CD4-positive, alpha-beta T cell treated with Interleukin-2 at 100 ng/mL for 4 hours (primary cell): ENCODE data around the gene DUSP1.

Experiments
- DNase-seq: peaks from one replicate; pipeline ENCODE4 v3.0.0-alpha.2; 2020; ENCODE audit warnings: low spot score

Gene DUSP1

DNA sequence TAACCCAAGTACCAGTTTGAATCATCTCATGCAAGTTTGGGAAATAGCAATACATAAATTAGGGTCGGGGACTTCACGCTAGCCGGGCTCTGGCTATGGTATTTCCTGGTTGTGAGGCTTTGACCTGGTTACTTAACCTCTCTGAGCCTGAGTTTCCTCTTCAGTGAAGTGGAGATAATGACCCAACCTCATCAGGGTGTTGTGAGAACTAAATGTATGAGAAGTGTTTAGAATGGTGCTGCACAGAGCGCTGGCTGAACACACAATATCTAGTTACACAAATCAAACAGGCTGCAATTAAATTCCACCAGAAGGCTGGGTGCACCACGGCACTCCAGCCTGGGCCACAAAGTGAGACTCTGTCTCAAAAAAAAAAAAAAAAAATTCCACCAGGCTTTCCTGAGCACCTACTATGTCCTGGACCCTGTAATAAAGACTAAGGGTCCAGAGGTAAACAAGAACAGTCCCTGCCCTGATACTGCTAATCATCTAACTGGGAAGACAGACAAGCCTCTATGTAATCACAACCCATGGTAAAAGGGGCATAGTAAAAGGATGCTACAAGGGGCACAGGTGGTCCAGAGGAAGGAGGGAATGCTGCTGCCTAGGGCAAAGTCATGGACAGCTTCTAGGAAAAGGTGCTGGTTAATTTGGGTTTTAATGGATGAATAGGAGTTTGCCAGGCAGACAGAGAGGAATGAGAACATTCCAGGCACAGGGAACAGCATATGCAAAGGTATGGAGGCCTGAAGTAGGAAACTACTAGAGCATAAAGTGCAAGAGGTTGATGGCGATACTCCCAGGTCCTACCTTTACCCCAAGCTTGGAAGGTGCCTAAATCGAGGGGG lies 27.7 kb downstream of the DUSP1 start:
- no peak for DNase-seq

DNA sequence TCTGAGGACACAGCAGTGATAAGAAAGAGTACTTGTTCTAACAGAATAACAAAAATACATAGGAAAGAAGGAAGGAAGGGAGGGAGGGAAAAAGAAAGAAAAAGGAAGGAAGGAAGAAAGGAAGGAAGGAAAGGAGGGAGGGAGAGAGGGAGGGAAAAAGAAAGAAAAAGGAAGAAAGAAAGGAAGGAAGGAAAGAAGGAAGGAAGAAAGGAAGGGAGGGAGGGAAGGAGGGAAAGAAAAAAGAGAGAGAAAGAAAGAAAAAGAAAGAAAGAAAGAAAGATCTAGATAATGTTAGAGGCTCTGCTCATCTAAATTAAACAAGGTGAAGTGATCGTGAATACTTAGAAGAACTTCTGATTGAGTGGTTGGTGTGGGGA lies 29.8 kb downstream of the DUSP1 start:
- no peak for DNase-seq

DNA sequence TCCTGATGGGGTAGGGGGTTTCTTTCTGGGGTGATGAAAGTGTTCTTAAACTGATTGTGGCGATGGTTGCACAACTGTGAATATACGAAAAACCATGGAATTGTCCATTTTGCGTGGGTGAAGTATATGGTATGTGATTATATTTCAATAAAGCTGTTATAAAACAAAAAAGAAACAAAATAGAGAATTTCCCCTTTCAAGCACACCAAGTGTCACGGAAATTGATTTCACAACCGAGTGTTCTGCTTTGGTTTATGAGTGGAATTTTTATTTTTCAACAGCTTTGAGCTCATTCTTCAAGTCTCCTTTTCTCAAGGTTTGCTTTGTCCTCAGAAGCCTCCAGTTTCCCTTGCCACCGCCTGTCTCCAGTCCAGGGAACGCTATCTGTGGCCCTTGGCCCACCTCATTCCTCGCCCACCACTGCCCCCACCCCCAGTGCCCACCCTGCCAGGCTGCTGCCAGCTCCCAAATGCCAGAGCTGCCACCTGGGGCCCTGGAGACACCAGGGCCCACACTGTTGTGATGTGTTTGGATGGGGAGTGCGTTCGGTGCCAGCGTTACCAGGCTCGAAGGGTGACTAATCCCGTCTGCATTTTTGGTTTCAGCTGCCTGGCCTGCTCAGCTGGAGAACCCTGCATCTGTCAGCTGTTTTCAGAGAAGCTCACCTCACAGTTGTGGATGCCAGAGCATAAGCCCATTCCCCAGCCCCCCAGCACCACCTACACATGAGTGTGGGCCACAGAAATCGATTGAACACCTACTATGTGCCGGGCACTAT lies 30.4 kb downstream of the DUSP1 start:
- DNase-seq = no peak

DNA sequence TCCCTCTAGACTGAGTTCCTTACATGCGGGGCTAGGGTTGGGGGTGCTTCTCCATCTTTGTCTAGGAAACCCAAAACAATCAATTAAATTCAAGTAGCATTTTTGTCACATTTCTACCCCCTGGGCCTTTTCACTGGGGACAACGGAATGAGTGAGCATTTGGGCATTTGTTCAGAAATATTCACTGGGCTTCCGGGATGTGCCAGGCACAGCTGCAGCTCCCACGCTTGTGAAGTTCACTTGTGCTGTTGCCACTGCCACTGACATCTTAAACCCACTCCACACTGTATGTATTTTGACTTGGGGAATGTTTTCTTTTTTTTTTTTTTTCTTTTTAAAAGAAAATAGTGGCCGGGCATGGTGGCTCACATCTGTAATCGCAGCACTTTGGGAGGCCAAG lies 31.6 kb downstream of the DUSP1 start:
- no peak for DNase-seq

DNA sequence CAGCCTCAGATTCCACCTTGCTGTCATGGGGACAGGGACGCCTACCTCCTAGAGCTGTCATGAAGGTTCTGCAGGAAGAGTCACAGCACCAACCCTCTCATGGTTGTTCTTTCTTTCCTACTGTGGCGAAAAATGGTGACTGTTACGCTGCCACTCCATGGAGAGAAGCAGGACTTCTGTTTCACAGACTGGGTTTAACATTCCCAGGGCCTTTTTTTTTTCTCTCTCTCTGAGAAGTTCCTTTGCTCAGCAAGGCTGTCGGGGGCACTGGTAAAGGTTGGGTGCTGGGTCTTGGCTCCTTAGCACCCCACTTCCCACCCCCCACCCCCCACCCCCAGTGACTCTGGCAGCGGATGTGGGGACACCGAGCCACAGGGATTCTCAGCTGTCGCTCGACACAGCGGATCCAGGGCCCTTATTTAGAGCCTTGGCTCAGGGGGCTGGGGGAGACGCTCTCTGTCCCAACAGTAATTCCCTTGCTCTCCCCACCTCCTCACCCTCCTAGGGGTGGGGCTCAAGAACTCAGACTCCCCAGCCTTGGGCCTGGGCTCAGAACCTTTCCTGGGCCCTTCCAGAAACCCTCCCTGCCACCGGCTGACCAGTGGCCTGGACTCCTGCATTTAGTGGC lies 34.4 kb downstream of the DUSP1 start:
- DNase-seq = no peak

DNA sequence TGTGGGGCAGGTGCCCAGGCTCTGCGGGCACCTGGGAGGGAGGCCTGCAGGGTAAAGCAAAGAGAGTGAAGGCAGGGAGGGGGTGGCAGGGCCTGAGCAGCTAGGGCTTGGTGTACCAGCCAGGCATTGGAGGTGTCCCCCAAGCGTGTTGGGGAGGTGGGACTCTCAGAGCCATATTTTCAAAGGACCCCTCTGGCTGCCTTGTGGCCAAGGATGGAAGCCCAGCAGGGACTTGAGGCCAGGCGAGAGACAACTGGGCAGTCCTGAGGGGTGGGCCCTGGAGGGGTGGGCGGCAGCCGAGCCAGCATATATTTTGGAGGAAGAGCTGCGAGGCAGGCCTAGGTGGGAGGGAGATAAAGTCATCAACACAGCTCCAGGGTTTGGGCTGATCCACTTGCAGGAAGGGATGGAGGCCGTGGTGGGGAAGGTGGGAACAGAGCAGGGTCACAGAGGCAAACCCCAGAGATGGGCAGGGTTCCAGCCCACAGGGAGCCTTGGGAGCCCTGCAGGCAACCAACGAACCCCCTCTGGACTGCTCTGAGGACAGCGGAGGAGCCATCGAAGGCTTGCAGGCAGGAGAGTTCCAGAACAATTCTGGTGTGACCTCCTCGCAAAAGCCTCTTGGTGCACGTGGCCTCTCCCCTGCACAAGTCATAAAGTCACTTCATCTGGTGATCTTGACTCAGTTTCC lies 35.7 kb downstream of the DUSP1 start:
- DNase-seq = no peak

DNA sequence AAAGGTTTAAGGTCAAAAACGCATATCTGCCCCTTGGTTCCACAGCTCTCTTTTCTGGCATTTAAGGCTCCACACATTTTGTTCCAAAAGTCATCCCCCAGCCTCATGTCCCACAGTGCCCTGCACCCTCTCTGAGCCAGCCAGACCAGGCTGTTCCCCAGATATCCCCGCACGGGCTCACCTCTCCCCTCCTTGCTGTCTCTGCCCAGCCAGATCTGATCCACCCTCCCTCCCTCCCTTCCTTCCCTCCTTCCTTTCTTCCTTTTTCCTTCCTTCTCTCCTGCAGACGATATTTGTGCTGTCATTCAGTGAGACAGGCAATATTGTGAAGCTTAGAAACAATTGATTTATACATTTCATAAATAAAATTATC lies 37.0 kb downstream of the DUSP1 start:
- no peak for DNase-seq

DNA sequence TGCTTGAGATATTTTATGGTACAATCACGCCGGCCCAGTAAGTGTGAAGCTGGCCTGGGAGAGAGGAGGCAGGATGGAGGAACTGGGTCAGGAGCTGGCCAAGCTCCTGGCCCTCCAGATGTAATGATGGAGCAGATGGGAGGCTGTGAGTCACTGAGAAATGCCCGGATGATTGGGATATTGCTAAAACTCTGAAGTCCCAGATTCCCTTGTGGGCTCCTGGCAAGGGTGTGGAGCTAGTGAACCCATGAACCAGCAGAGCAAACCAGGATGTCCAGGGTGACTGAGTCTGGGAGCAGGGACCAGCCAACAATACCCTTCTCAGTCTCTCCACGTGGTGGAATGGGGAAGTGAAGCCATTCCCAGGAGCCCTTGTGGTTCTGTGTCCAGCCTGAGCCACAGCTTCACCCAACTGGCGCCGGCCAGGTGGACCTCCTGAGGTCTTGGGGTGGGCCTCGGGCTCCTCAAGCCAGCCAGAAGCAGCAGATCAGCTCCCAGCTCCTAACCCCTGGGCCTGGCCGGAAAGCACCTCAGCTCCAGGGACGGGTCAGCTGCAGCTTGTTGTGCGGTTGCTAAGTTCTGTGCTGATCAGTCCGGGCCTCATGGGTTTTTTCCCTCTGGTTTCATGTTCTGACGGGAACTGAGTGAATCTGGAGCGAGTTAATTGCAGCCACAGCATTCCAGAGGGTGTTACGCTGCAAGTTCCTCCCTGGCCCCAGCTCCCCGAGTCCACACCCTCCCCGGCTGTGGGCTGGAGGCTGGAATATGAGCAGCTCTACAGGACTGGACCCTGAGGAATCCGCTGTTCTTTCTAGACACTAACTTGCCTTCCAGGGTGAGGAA lies 37.6 kb downstream of the DUSP1 start:
- no peak for DNase-seq

DNA sequence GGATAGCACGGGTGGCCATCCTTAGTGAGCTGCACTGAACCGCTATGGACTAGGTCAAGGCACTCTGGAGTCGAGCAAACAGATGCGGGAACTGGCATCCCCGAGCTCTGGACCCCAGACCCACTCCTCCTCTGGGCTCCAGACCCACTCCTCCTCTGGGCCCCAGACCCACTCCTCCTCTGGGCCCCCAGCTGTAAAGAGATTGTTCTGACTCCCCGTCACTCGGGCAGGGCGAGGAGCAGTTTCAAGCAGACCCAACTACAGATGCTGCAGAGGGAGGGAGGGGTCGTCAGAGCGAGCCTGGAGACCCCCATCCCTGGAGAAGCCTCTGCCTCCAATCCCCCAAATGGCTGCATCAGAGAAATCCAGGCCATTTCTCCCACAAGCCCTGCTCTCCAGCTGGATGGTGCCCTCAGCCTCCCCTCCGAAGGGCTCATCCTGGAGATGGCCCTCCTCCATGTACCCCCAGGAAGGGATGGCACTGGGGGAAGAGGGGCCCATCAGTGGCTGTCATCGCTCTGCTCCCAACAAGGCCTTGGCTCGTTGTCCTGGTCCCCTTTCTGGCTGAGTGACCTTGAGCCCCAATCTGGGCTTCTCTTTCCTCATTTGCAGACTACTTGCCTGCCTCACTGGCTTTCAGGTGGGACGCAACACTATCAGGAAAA lies 38.7 kb downstream of the DUSP1 start:
- no peak for DNase-seq

DNA sequence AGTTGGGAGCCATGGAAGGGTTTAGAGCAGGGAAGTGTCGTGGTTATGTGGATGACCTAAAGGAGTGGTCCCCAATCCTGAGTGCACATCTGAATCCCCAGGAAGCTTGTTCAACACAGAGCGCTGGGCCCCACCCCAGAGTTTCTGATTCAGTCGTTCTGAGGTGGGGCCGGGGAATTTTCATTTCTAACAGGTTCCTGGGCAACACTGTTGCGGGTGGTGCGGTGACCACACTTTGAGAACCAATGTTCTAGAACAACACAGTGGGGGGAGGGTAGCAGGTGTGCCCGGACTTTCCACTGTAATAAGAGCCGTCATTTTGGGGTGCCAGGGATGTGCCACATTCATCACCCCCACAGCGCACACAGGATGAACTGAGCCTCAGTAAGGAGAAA lies 39.3 kb downstream of the DUSP1 start:
- DNase-seq = no peak

DNA sequence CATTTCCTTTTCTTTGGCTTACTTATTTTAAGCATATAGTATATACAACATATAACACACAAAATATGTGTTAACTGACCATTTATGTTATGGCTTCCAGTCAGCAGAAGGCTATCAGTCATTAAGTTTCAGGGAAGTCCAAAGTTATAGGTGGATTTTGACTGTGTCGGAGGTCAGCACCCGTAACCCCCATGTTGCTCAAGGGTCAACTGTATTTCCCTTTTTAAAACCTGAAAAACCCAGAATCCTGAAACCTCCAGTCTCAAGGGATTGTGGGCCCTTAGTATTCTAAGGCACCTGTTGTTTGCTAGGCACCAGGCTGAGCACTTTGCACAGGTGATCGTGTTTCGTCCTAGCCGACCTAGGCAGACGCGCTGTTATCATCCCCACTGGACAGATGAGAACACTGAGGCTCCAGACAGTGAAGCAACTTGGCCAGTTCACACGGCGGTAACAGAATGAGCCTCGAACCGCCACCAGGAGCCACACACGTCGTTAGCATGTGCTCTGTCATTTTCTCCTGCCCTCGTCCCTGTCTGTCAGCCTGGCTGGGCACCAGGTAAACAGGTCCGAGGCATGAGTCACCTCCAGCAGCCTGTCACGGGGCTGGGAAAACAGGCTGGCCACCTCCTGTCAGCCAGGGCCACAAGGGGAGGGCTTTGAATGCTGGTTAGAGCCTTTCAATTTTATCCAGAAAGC lies 39.9 kb downstream of the DUSP1 start:
- DNase-seq = no peak

DNA sequence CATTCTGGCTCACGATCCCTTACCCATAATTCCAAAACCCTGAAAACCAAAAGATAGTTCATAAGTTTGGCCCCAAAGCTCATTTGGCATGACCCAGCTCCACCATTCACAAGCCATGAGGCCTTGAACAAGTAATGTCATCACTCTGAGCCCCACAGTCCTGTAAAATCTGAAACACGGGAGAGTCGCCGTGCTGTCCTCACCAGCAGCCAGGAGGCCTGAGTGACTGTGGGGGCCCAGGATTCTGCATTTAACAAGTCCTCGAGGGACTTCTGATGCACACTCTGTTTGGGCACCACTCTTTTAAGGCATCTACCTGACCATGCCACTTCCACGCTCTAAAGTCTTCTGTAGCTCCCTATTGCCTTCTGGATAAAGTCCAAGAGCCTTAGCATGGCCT lies 40.8 kb downstream of the DUSP1 start:
- no peak for DNase-seq

DNA sequence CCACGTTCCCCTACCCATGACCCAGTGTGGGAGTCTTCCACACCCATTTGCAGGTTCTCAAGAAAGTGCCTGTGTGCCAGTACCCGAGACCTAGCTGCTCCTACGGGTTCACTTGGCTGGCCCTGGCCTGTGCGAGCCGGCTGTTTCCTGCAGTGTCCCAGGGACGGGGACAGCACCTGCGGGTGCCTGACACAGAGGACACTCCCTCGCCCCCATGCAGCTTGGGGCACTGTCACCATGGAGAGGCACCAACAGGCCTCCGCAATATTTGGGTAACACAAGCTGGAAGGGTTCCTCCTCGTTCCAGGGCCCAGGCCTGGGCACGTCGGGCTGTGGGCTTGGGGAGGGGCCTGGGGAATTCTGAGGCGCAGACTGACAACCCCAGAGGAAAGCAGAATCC lies 41.4 kb downstream of the DUSP1 start:
- DNase-seq = no peak

DNA sequence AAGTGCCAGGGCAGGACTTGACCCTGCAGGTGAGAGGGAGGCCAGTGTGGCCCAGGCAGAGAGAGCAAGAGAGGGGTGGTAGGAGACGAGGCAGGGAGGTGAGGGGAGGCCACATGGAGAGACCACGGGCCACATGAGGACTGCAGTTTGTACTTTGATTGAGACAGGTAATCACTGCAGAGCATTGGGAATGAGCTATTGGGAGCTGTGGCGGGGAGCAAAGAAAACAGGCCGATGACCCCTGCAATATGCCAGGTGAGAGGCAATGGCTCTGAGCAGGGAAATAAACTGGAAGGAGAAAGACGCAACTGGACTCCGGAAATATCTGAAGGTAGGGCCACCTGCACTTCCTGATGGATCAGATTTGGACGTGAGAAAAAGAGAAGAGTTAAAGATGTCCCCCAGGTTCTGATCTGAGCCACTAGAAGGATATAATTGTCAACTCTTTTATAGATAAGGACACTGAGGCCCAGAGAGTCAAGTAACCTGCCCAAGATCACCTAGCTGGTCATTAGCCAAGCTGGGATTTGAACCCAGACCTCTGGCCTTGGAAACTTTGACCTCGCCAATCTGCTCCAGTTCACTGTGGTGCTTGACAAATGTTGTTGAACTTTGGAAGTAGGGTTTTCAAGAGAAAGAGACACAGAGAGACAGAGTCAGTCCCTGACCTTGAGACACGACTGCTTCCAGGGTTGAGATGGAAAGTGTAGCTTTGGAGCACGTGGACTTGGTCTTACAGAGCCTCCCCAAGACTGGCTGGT lies 42.3 kb downstream of the DUSP1 start:
- no peak for DNase-seq

DNA sequence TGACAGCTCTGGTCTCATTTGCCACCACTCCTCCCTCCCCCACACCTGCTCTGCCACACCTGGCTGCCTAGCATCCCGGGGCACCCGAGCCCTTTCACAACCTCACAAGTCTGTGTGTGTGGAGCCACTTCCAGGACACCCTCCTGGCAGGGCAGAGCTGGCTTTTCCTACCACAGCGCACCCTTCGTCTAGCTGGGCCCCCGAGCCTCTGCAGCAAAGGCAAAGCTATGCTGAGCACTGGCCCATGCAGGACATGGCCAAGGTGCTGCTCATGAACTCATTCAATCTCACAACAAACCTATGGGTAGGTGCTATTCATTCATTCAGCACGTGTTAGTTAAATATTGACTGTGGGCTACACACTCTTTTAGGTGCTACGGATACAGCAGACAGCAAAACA lies 43.4 kb downstream of the DUSP1 start:
- DNase-seq = no peak

DNA sequence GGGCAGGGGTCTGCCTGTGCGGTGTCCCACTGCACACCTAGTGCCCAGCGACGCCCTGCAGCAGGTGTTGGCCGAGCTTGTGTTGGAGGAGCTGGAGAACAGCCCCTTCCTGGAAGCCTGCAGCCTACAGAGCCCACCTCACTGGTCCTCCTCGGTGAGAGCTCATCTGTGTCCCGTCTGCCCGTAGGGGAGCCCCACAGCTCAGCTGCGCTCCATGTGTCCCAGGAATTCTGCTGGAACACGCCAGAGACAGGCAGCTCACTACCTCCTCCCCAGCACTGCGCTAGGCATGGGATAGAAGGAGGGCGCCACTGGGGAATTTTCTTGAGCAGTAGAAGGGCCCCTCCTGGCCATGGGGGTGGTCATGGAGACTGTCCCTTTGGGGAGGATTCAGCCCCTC lies 44.0 kb downstream of the DUSP1 start:
- DNase-seq = no peak

DNA sequence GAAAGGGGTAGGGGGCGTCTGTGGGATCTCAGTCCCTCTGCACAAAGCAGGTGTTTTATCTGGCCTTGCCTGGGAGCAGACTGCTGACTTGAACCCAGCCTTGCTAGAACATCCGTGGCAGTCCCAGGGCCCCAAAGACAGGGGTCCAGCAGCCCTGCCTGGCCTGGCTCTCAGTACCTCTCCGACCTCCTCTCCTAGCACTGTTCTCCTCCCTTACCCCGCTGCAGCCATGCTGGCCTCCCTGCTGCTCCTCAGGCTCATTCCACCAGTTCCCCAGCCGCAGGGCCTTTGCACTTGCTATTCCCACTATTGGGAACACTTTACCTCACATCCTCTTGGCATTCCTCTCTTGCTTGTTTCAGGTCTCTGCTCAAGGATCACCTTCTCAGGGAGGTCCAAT lies 45.2 kb downstream of the DUSP1 start:
- DNase-seq = no peak

DNA sequence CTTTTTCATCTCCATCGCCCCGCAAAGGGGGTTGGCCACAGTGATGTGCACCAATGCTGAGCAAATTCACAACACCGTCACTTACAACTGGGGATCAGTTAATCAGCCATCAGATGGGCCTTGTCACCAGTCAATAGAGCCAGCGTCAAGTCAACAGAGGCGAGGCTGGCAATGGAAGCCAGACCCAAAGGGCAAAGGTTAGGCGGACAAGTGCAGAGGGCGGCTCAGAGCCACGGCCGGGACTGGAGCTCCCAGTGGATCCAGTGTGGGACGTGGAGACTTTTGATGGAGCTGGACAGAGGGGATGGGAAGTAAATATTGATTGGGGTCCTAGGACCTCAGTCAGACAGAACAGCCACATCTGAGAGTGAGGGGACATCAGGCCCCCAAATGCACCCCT lies 45.7 kb downstream of the DUSP1 start:
- no peak for DNase-seq

DNA sequence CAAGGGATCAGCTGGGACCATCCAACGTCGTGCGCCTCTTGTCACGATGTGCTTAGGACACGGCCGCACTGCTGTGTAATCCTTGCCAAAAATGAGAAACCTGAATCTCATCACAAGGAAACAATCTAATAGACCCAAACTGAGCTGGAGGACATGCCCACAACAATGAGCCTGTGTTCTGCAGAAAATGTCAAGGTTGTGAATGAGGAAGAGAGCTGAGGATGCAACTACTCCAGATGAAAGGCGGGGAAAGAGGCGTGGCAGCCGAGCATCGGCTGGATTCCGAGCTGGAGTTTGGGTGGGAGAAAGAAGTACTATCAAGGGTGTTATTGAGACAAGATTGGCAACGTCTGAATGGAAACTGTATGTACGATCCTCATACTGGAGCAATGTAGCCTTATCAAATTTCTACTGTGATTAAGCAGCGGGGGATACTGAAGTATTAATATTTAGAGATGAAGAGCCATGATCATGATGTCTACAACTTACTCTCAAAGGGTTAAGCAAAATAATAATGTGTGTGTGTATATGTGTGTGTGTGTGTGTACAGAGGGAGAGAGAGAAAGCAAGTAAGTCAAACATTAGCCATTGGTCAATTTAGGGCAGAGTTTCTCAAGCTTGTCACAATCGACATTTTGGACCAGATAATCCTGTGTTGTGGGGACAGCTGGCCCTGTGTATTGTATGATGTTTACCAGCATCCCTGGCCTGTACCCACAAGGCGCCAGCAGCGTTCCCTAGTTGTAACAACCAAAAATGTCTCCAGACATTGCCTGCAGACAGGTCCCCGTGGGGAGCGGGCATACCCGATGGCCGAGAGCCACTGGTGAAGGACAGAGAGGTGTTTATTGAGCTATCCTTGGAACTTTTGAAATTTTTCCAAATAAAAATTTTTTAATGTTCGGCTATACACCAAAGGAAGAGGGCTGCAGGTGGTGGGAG lies 46.5 kb downstream of the DUSP1 start:
- no peak for DNase-seq
